HEK293 (cell line): ENCODE results near the gene CNPPD1.

Experiments used
- ATF2 ChIP-seq: fragments of 450-650 bp; formaldehyde crosslinking; IDR thresholded peaks from 2 replicates; pipeline ENCODE4 v1.5.1; 2016; ENCODE audit warnings: missing biosample characterization, missing genetic modification characterization, low read depth
- CTCF ChIP-seq: fragments of 450-650 bp; formaldehyde crosslinking; IDR thresholded peaks from 2 replicates; pipeline ENCODE4 v1.5.1; 2016; ENCODE audit warnings: missing biosample characterization, missing genetic modification characterization
- HOXC10 ChIP-seq: sonication (generic); formaldehyde crosslinking; IDR thresholded peaks from 2 replicates; pipeline ENCODE4 v1.8.1; 2023; ENCODE audit warnings: mild to moderate bottlenecking, missing genetic modification reagents
- HOXD13 ChIP-seq: sonication (generic); formaldehyde crosslinking; IDR thresholded peaks from 2 replicates; pipeline ENCODE4 v1.8.0; 2022; ENCODE audit warnings: missing genetic modification reagents, borderline replicate concordance
- MYNN ChIP-seq: fragments of 450-650 bp; formaldehyde crosslinking; IDR thresholded peaks from 2 replicates; pipeline ENCODE4 v1.5.1; 2016; ENCODE audit warnings: missing biosample characterization, missing genetic modification characterization, borderline replicate concordance
- SP3 ChIP-seq: fragments of 450-650 bp; formaldehyde crosslinking; IDR thresholded peaks from 2 replicates; pipeline ENCODE4 v1.5.1; 2016; ENCODE audit warnings: missing biosample characterization, missing genetic modification characterization
- ZBTB1 ChIP-seq: fragments of 450-650 bp; formaldehyde crosslinking; IDR thresholded peaks from 2 replicates; pipeline ENCODE4 v1.5.1; 2016; ENCODE audit warnings: missing biosample characterization, missing genetic modification characterization
- ZBTB10 ChIP-seq: fragments of 450-650 bp; formaldehyde crosslinking; IDR thresholded peaks from 2 replicates; pipeline ENCODE4 v1.5.1; 2016; ENCODE audit warnings: missing biosample characterization, missing genetic modification characterization
- ZBTB17 ChIP-seq: fragments of 450-650 bp; formaldehyde crosslinking; IDR thresholded peaks from 2 replicates; pipeline ENCODE4 v1.5.1; 2016; ENCODE audit warnings: missing biosample characterization, missing genetic modification characterization
- ZBTB48 ChIP-seq: fragments of 450-650 bp; formaldehyde crosslinking; IDR thresholded peaks from 2 replicates; pipeline ENCODE4 v1.5.1; 2016; ENCODE audit warnings: missing biosample characterization, missing genetic modification characterization
- ZBTB7A ChIP-seq: fragments of 450-650 bp; formaldehyde crosslinking; IDR thresholded peaks from 2 replicates; pipeline ENCODE4 v1.5.1; 2016; ENCODE audit warnings: low read depth, missing biosample characterization, missing genetic modification characterization
- ZNF341 ChIP-seq: fragments of 450-650 bp; formaldehyde crosslinking; IDR thresholded peaks from 2 replicates; pipeline ENCODE4; 2016; ENCODE audit warnings: low read depth, missing biosample characterization, missing genetic modification characterization
- ZNF391 ChIP-seq: fragments of 450-650 bp; formaldehyde crosslinking; IDR thresholded peaks from 2 replicates; pipeline ENCODE4 v1.5.1; 2016; ENCODE audit warnings: low read depth, missing biosample characterization, missing genetic modification characterization, borderline replicate concordance
- ZNF404 ChIP-seq: fragments of 450-650 bp; formaldehyde crosslinking; IDR thresholded peaks from 2 replicates; pipeline ENCODE4 v1.5.1; 2017; ENCODE audit warnings: missing biosample characterization, missing genetic modification characterization
- ZNF449 ChIP-seq: fragments of 450-650 bp; formaldehyde crosslinking; IDR thresholded peaks from 2 replicates; pipeline ENCODE4 v1.5.1; 2017; ENCODE audit warnings: missing biosample characterization, mild to moderate bottlenecking, missing genetic modification characterization, moderate library complexity
- ZNF561 ChIP-seq: fragments of 450-650 bp; IDR thresholded peaks from 2 replicates; pipeline ENCODE4 v1.5.1; 2018; ENCODE audit warnings: missing biosample characterization, missing genetic modification characterization, borderline replicate concordance
- ZNF626 ChIP-seq: fragments of 450-650 bp; sonication (Bioruptor Pico); formaldehyde crosslinking; IDR thresholded peaks from 2 replicates; pipeline ENCODE4 v1.5.1; 2018; ENCODE audit warnings: missing biosample characterization, missing genetic modification characterization, inconsistent platforms
- ZNF629 ChIP-seq: fragments of 450-650 bp; formaldehyde crosslinking; IDR thresholded peaks from 2 replicates; pipeline ENCODE4 v1.5.1; 2017; ENCODE audit warnings: missing biosample characterization, missing genetic modification characterization
- ZNF658 ChIP-seq: fragments of 450-650 bp; formaldehyde crosslinking; IDR thresholded peaks from 2 replicates; pipeline ENCODE4; 2016; ENCODE audit warnings: missing biosample characterization, missing genetic modification characterization
- ZNF660 ChIP-seq: fragments of 450-650 bp; IDR thresholded peaks from 2 replicates; pipeline ENCODE4 v1.5.1; 2018; ENCODE audit warnings: missing biosample characterization, mild to moderate bottlenecking, missing genetic modification characterization
- ZNF777 ChIP-seq: fragments of 450-650 bp; formaldehyde crosslinking; IDR thresholded peaks from 2 replicates; pipeline ENCODE4 v1.5.1; 2017; ENCODE audit warnings: missing biosample characterization, missing genetic modification characterization, borderline replicate concordance
- ZNF792 ChIP-seq: fragments of 450-650 bp; formaldehyde crosslinking; IDR thresholded peaks from 2 replicates; pipeline ENCODE4 v1.5.1; 2016; ENCODE audit warnings: missing biosample characterization, missing genetic modification characterization
- ZXDB ChIP-seq: fragments of 450-650 bp; formaldehyde crosslinking; IDR thresholded peaks from 2 replicates; pipeline ENCODE4 v1.5.1; 2016; ENCODE audit warnings: missing biosample characterization, missing genetic modification characterization
- TF ChIP-seq, protein P1 (sequence below): fragments of 450-650 bp; formaldehyde crosslinking; IDR thresholded peaks from 2 replicates; pipeline ENCODE4 v1.5.1; 2016; ENCODE audit warnings: missing biosample characterization, missing genetic modification characterization
- TF ChIP-seq, protein P2 (sequence below): fragments of 450-650 bp; formaldehyde crosslinking; IDR thresholded peaks from 2 replicates; pipeline ENCODE4 v1.5.1; 2016; ENCODE audit warnings: missing biosample characterization, missing genetic modification characterization
- TF ChIP-seq, protein P3 (sequence below): fragments of 450-650 bp; formaldehyde crosslinking; IDR thresholded peaks from 2 replicates; pipeline ENCODE4 v1.5.1; 2016; ENCODE audit warnings: missing biosample characterization, missing genetic modification characterization

Gene CNPPD1

DNA sequence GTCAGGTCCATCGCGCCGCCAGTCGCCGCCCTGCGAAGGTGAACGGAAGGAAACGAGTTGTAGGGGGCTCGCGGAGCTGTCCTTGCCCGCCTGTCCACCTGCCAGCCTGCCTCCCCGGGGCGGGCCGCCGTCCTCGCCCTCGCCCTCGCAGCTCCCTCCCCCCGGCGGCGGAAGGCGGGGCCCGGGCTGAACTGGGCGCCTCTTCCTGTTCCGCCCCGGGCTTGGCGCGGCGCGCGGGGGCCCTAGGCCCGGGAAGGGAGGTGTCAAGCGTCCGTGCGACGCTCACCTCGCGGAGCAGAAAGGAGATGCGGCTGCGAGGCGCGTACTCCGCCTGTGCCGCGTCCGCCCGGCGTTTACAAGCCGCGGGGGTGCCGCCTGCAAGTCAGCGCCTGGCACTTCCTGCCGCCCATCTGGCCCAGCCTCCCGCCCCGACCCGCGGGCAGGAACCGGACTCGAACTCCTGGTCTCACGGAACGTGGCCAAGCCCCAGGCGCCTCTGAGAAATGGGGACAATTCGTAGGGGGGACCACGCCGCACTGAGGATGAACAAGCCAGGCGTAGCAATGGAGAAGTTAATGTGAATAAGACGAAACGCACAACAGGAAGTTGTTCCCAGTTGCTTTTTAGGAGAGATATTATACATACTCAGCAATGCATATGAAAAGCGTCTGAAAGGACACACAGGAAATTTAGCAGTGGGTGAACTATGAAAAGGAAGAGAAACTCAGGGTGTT, at the start of gene CNPPD1 (continued):
- TF ChIP-seq CTCF (tag by site-specific recombination) (0 out of 2 replicates have a peak, but pooled peaks have one; percentile 63), ZXDB (peak; percentile 59; the same call in 1 of the 2 replicates), HOXD13 (no peak), ZNF629 (tag by site-specific recombination) (peak; percentile 21; the same call in 1 of the 2 replicates), ZBTB1 (no peak), ZNF626 (tag by site-specific recombination) (no peak), SP3 (peak; percentile 77), ZNF658 (tag by site-specific recombination) (no peak), ATF2 (tag by site-specific recombination) (no peak), ZBTB48 (tag by site-specific recombination) (peak; percentile 23; the same call in 1 of the 2 replicates), MYNN (tag by site-specific recombination) (no peak), ZBTB10 (0 out of 2 replicates have a peak, but pooled peaks have one; percentile 47), ZNF792 (tag by site-specific recombination) (no peak), ZBTB7A (tag by site-specific recombination) (peak; percentile 6; the same call in 1 of the 2 replicates), ZBTB17 (tag by site-specific recombination) (peak; percentile 59; the same call in 1 of the 2 replicates), ZNF404 (tag by site-specific recombination) (no peak), ZNF341 (tag by site-specific recombination) (peak; percentile 1), HOXC10 (CRISPR knock-in tag) (no peak), ZNF449 (tag by site-specific recombination) (no peak), ZNF561 (tag by site-specific recombination) (peak; percentile 75; the same call in 1 of the 2 replicates), ZNF660 (tag by site-specific recombination) (0 out of 2 replicates have a peak, but pooled peaks have one; percentile 55), ZNF391 (tag by site-specific recombination) (peak; percentile 13; the same call in 1 of the 2 replicates), ZNF777 (no peak)
- TF ChIP-seq, protein P1, sequence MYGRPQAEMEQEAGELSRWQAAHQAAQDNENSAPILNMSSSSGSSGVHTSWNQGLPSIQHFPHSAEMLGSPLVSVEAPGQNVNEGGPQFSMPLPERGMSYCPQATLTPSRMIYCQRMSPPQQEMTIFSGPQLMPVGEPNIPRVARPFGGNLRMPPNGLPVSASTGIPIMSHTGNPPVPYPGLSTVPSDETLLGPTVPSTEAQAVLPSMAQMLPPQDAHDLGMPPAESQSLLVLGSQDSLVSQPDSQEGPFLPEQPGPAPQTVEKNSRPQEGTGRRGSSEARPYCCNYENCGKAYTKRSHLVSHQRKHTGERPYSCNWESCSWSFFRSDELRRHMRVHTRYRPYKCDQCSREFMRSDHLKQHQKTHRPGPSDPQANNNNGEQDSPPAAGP (tag by site-specific recombination): peak; percentile 26; the same call in 1 of the 2 replicates
- TF ChIP-seq, protein P2, sequence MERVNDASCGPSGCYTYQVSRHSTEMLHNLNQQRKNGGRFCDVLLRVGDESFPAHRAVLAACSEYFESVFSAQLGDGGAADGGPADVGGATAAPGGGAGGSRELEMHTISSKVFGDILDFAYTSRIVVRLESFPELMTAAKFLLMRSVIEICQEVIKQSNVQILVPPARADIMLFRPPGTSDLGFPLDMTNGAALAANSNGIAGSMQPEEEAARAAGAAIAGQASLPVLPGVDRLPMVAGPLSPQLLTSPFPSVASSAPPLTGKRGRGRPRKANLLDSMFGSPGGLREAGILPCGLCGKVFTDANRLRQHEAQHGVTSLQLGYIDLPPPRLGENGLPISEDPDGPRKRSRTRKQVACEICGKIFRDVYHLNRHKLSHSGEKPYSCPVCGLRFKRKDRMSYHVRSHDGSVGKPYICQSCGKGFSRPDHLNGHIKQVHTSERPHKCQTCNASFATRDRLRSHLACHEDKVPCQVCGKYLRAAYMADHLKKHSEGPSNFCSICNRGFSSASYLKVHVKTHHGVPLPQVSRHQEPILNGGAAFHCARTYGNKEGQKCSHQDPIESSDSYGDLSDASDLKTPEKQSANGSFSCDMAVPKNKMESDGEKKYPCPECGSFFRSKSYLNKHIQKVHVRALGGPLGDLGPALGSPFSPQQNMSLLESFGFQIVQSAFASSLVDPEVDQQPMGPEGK: peak; percentile 89
- TF ChIP-seq, protein P3, sequence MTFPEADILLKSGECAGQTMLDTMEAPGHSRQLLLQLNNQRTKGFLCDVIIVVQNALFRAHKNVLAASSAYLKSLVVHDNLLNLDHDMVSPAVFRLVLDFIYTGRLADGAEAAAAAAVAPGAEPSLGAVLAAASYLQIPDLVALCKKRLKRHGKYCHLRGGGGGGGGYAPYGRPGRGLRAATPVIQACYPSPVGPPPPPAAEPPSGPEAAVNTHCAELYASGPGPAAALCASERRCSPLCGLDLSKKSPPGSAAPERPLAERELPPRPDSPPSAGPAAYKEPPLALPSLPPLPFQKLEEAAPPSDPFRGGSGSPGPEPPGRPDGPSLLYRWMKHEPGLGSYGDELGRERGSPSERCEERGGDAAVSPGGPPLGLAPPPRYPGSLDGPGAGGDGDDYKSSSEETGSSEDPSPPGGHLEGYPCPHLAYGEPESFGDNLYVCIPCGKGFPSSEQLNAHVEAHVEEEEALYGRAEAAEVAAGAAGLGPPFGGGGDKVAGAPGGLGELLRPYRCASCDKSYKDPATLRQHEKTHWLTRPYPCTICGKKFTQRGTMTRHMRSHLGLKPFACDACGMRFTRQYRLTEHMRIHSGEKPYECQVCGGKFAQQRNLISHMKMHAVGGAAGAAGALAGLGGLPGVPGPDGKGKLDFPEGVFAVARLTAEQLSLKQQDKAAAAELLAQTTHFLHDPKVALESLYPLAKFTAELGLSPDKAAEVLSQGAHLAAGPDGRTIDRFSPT: peak; percentile 93
